K562 (cell line): ENCODE results near the gene ZNF296. TPM values are rescaled to one million over a fixed set of nuclear protein-coding genes. Genes with fewer than 3 reads are reported as not detected.

Source experiments
- KAT7 ChIP-seq: sonication (generic); formaldehyde crosslinking; IDR thresholded peaks from 2 replicates; pipeline ENCODE4 v1.8.0; 2022; ENCODE audit warnings: missing genetic modification reagents, mild to moderate bottlenecking, borderline replicate concordance
- KAT8 ChIP-seq: fragments of 450-650 bp; IDR thresholded peaks from 2 replicates; pipeline ENCODE4 v1.6.1; 2016; ENCODE audit warnings: low read depth, mild to moderate bottlenecking
- ZNF699 ChIP-seq: fragments of 250-450 bp; sonication (Bioruptor Pico); IDR thresholded peaks from 2 replicates; pipeline ENCODE4 v1.8.0; 2021; ENCODE audit warnings: mild to moderate bottlenecking, moderate library complexity; ENCODE audit not compliant: insufficient replicate concordance
- polyA plus RNA-seq, 8 experiments: library from polyadenylated mRNA; depleted of rRNA in 4 of 8; stranded (reverse) in 5 of 8; unstranded in 3 of 8; fragments of >200 nt; fragmentation: Nextera tagmentation in 2 of 8; fragmentation: Illumina TruSeq in 1 of 8; extraction: Ambion mirVana in 2 of 8; extraction: Trizol in 1 of 8; gene quantifications; 2 replicates each; pipeline versions ENCODE4 v1.2.1 to v1.2.3, GENCODE V29; 2011 to 2014; ENCODE audit warnings: inconsistent platforms in 1 of 8, missing spikeins in 1 of 8
- total RNA-seq, 7 experiments: library from RNA; depleted of rRNA in 6 of 7; stranded (reverse); fragments of >200 nt in 6 of 7; fragmentation: Illumina TruSeq in 2 of 7; extraction: Trizol in 2 of 7; gene quantifications; 2 replicates each; pipeline versions ENCODE4 v1.2.1 to v1.2.3, GENCODE V29; 2011 to 2021; ENCODE audit warnings: low replicate concordance in 1 of 7
- TF ChIP-seq, protein P1 (sequence below): sonication (generic); formaldehyde crosslinking; IDR thresholded peaks from 2 replicates; pipeline ENCODE4 v1.8.1; 2023; ENCODE audit warnings: missing genetic modification reagents, mild to moderate bottlenecking, borderline replicate concordance
- TF ChIP-seq, protein P2 (sequence below), 2 experiments: fragments of 450-650 bp in 1 of 2; sonication (generic) in 1 of 2; formaldehyde crosslinking in 1 of 2; IDR thresholded peaks; 2 replicates each; pipeline versions ENCODE4 v1.7.1 to v1.9.0; 2016 to 2022; ENCODE audit warnings: inconsistent platforms in 1 of 2, mild to moderate bottlenecking in 1 of 2, missing genetic modification reagents in 1 of 2
- TF ChIP-seq, protein P3 (sequence below), 3 experiments: fragments of 200-800 bp in 1 of 3; sonication (Bioruptor generic) in 1 of 3; sonication (generic) in 1 of 3; formaldehyde crosslinking in 1 of 3; IDR thresholded peaks; 2 replicates each; pipeline versions ENCODE4 v1.6.1 to v1.8.0; 2016 to 2022; ENCODE audit warnings: mild to moderate bottlenecking in 2 of 3, missing compliant biosample characterization in 2 of 3, missing genetic modification characterization in 2 of 3, missing genetic modification reagents in 1 of 3

The ZNF296 gene
- total and polyA plus RNA-seq, 9 of the 15 experiments (the other 6 are each of a cell fraction or from before 2014, with no cell fraction given), result 0.03 to 8.8 (median 0.47) TPM; not detected in 1

DNA sequence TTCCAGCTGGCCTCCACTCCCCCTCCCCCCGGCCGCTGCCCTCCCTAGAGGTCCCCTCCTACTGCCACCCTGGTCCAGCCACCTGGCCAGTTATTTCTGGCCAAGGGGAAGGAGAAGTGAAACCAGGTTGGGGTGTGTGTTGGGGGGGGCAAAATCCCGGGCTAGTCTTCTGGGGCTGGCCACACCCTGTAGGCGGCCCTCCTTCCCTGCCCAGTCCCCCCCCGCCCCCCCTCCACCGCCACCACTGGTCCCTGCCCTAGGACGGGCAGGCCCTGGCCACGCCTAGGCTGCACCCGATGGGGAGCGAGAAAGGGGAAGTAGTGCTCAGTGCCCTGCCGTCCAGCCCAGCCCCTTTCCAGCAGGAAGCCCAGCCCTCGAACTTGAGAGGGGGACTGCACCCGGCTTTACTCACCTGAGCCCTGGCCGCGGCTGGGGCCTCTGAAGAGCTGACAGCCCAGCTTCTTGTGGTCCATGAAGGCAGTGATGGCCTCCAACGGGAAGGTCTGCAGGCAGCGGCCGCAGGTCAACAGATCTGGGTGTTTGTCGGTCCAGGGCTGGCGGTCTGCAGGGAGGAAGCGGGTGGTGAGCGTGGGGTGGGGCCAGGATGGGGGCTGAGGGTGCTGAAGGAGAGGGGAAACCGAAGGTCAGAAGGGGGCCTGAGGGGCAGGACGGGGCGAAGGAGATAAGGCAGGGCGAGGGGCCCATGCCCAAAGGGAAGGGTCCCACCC lies 813 bp downstream of the ZNF296 start (continued):
- TF ChIP-seq, protein P1, sequence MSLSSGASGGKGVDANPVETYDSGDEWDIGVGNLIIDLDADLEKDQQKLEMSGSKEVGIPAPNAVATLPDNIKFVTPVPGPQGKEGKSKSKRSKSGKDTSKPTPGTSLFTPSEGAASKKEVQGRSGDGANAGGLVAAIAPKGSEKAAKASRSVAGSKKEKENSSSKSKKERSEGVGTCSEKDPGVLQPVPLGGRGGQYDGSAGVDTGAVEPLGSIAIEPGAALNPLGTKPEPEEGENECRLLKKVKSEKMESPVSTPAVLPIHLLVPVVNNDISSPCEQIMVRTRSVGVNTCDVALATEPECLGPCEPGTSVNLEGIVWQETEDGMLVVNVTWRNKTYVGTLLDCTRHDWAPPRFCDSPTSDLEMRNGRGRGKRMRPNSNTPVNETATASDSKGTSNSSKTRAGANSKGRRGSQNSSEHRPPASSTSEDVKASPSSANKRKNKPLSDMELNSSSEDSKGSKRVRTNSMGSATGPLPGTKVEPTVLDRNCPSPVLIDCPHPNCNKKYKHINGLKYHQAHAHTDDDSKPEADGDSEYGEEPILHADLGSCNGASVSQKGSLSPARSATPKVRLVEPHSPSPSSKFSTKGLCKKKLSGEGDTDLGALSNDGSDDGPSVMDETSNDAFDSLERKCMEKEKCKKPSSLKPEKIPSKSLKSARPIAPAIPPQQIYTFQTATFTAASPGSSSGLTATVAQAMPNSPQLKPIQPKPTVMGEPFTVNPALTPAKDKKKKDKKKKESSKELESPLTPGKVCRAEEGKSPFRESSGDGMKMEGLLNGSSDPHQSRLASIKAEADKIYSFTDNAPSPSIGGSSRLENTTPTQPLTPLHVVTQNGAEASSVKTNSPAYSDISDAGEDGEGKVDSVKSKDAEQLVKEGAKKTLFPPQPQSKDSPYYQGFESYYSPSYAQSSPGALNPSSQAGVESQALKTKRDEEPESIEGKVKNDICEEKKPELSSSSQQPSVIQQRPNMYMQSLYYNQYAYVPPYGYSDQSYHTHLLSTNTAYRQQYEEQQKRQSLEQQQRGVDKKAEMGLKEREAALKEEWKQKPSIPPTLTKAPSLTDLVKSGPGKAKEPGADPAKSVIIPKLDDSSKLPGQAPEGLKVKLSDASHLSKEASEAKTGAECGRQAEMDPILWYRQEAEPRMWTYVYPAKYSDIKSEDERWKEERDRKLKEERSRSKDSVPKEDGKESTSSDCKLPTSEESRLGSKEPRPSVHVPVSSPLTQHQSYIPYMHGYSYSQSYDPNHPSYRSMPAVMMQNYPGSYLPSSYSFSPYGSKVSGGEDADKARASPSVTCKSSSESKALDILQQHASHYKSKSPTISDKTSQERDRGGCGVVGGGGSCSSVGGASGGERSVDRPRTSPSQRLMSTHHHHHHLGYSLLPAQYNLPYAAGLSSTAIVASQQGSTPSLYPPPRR, result no peak
- TF ChIP-seq, protein P2, sequence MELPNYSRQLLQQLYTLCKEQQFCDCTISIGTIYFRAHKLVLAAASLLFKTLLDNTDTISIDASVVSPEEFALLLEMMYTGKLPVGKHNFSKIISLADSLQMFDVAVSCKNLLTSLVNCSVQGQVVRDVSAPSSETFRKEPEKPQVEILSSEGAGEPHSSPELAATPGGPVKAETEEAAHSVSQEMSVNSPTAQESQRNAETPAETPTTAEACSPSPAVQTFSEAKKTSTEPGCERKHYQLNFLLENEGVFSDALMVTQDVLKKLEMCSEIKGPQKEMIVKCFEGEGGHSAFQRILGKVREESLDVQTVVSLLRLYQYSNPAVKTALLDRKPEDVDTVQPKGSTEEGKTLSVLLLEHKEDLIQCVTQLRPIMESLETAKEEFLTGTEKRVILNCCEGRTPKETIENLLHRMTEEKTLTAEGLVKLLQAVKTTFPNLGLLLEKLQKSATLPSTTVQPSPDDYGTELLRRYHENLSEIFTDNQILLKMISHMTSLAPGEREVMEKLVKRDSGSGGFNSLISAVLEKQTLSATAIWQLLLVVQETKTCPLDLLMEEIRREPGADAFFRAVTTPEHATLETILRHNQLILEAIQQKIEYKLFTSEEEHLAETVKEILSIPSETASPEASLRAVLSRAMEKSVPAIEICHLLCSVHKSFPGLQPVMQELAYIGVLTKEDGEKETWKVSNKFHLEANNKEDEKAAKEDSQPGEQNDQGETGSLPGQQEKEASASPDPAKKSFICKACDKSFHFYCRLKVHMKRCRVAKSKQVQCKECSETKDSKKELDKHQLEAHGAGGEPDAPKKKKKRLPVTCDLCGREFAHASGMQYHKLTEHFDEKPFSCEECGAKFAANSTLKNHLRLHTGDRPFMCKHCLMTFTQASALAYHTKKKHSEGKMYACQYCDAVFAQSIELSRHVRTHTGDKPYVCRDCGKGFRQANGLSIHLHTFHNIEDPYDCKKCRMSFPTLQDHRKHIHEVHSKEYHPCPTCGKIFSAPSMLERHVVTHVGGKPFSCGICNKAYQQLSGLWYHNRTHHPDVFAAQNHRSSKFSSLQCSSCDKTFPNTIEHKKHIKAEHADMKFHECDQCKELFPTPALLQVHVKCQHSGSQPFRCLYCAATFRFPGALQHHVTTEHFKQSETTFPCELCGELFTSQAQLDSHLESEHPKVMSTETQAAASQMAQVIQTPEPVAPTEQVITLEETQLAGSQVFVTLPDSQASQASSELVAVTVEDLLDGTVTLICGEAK (IDR thresholded peaks at IDR 0.05), result peak; percentile 57; the same call in 1 of the 2 replicates
- TF ChIP-seq, protein P2 (CRISPR knock-in tag; IDR thresholded peaks at IDR 0.05), result no peak
- no peak for TF ChIP-seq KAT8
- no peak for TF ChIP-seq ZNF699
- TF ChIP-seq KAT7 (CRISPR knock-in tag), result peak; percentile 73; the same call in 1 of the 2 replicates
- TF ChIP-seq, protein P3, sequence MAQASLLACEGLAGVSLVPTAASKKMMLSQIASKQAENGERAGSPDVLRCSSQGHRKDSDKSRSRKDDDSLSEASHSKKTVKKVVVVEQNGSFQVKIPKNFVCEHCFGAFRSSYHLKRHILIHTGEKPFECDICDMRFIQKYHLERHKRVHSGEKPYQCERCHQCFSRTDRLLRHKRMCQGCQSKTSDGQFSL (CRISPR knock-in tag; IDR thresholded peaks at IDR 0.05), result peak; percentile 95
- TF ChIP-seq, protein P3 (tag; IDR thresholded peaks at IDR 0.05), result peak in 1 of 2 experiments; percentile 94; a peak in 2 of 4 replicates
